GM21367 (cell line): Measurements from ENCODE around the gene CD276.
"Not testable (repeated sequence)": the region's sequence is repeated elsewhere in the genome, so short reads cannot be mapped to it uniquely, and the experiment has no call there.

Experiments
- ATAC-seq: cut with Tn5 transposase; IDR thresholded peaks from one replicate; pipeline ENCODE4 v1.9.1; 2021; ENCODE audit not compliant: unreplicated experiment

CD276 gene

DNA sequence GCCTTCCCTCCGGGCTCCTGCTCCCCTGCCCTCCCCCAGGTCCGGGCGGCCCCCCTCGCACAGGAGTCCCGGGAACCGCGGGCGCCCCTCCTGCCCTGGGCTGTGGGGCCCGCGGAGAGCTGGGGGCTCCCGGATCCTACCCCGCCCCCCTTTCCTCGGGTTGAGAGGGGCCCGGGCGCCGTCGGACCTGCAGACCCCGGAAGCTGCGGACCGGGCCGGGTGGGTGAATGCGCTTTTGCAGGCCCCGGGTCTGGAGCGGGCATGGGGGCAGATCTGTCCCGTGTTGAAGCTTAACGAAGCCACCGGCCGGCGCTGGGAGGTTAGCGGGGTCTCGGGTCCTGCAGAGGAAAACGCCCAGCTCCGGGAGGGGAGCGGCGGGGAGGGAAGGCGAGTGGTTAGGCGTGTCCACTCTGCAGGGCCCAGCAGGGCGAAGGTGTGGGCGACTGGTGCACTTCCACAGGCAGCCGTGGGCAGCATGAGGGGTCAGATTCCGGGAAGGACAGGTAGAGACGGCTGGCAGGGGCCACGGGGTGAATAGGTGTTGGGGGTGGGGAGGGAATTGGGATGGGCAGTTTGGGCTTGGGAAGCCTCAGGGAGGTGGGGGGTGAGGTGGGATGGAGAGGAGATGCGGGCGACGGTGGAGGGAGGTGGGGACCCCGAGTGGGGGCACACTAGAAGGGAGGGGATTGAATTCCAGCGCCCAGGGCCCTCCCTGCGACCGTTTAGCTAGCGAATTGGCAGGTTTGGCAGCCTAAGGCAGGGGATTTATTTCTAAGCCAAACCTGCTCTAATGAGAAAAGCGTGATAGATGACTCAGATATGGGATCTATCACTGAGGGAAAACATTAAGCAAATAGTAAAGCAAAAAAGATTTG, 635 bp downstream of the CD276 start:
- ATAC-seq = no peak

DNA sequence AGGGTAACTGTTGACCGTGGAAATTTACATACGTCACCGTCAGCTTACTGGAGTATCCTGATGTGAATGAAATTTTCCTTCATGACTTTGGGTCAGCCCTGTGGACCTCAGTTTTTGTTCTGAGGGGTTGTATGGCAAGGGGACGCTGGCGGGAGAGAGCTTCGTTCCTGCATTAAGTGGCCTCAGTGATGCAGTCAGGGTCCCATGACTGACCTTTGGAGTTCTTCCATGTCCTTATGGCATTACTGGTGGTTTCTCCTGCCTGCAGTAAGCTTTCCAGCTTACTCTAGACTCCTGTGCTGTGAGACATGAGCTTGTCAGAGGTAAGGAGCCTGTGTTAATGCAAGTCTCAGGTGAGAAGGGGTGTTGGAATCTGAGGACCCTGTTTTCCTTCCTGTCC, 1.8 kb downstream of the CD276 start:
- ATAC-seq = no peak

DNA sequence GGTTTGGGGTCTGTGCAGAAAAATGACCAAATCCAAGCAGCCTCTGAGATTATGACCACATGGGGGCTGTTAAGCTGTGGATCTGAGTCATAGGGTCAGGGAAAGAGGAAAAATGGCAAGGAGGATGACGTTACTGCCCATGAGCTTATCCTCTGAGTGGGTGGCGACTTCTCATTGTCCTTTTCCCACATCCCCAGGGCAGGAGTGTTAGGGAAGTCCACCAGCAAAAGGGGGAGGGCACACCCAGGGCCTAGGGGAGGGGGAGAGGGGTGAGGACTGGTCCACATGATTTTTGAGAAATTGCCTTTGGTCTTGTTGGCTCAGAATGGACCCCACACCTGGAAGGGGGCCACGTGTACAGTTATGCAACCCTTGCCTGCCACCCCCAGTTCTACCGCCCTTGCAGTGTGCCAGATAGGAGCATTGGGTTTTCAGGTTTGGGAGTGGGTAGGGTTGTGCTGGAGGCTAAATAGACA, 2.6 kb downstream of the CD276 start:
- ATAC-seq = no peak

DNA sequence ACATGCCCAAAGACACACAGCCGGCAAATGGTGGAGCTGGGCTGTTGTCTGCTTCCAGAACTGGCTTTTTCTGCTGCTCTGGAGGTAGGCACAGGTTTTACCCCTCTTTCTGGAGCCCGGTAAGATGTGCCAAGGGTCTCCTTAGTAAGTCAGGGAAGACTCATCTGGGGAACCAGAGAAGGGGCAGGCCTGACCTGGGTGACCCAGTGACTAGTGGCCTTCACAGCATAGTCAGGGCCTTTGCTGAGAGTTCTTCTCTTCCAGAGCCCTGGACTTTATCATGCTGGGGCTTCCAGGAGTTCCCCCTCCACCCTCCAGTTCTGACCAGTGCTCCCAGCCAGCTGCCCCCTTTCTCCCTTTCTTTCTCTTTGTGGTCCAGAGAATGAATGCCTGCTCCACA, 3.2 kb downstream of the CD276 start:
- ATAC-seq = no peak

DNA sequence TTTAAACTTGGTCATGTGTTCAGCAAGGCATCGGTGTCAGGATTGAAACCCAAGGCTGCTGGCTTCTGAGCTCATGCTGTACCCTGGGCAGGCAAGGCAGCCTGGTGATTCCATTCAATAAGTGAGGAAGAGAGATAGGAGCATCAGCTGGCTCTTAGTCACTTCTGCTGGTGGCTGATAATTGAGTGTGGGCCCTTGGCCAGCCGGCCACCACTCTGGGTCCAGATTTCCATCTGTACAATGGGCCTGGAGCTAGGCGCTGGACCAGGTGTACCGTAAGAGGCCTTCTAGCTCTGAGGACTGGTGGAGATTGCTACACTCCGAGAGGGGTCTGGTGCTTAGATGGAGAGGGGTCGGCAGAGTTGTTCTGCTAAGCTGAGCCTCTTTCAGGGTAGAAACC, 4.3 kb downstream of the CD276 start:
- no peak for ATAC-seq

DNA sequence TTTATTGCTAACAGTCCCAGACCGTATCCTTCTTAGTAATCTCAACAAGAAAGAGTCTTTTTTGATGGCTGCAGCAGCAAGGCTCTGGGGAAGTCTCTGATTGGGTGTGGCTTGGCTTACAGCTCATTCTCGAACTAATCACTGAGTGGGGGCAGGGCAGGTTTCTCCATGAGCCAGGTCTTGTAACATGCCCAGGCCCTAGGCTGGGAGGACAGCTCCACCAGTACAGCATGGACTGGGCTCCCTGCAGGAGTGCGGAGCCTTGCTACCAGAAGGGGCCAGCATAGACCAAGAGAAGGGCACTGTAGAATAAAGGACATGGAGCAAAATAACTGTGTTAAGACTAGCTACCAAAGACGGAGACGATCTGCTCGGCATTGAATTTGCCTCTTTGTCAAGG, 7.2 kb downstream of the CD276 start:
- no peak for ATAC-seq

DNA sequence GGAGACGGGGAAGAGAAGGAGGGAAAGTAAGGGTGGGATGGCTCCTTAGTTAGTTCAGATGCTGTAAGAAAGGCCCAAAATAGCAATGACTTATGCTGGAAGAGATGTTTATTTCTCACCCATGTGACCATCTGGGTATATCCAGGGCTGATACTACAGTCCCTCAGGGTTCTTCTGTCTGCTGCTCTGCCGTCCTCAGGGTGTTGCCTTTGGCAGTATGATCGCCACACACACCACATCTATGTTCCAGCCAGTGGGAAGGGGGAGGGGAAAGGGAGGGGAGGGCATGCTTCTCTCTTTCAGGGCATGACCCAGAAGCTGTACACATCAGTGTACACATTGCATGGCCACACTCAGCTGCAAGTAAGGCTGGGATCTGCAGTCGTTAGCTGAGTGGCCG, 10.2 kb downstream of the CD276 start:
- ATAC-seq = no peak

DNA sequence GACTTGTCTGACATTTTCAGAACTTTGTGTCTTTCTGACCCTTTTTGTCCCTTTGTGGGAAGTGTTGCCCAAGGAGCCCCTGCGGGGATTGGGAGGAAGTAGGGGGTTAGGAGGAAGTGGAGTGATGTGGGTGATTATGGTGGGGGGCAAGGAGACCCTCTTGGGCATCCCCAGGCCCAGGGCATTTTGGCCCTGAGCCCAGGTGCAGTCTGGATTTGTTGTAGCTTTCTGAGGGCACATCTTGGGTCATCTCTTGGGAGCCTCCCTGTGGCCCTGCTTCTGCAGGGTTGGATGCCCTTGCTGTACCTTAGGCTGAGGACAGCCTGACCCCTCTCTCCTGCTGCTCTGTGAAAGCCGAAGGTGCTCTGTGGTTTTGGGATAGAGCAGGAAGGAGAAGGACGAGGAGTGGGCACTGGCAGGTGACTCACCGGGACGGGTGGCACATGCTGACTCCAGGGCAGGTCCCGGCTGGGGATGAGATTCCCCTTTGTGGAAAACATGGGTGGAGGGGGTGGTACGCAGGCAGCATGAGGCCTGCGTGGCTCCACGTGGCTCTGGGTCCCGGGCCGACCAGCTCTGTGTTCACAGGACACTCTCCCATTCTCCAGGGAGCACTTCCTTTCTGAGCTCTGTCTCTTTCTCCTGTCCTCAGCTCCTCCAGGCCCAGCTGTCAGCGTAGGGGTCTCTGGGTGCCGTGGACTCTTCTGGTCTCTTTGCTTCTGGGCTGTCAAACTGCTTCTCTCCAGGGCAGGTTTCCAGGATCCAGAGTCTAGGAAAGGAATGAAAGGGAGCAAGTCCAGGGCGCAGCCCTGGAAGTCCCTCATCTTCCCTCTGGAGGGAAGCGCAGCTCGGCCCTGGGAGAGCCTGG, 11.8 kb downstream of the CD276 start:
- no peak for ATAC-seq

DNA sequence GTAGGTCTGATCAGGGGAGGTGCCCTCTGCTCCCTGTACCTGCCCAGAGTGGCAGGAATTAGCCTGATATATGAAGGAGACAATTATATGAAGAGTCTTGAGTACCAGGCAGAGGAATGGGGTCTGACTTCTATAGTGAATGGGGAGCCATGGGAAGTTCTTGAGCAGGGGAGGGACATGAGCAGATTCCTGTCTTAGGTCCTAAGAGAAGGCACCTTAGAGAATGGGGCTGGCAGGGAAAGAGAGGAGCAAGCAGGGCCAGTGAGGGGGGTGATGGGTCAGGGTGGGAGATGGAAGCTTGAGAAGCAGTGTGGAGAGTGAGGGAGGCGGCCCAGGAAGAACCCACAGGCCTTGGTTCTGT, 12.4 kb downstream of the CD276 start:
- ATAC-seq = no peak

DNA sequence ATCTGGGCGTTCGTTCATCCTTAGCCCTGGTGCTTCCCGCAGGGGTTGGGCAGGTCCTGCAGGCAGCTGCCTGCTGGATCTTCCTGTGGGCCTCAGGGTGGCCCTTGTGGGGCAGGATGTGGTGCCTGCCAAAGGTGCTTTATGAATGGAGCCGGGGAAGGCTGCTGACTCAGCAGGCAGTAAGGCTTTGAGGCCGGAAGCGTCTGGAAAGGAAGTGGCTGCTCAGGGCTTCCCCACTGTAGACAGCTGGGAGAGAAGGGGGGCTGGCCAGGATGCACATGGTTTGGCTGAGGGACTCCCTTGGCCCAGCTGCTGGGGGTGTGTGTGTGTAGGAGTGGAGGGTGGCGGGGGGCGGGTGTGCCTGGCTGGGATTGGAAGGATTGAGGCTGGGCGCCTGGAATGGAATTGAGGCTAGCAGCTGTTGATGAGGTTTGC, 12.9 kb downstream of the CD276 start:
- ATAC-seq = peak; percentile 65

DNA sequence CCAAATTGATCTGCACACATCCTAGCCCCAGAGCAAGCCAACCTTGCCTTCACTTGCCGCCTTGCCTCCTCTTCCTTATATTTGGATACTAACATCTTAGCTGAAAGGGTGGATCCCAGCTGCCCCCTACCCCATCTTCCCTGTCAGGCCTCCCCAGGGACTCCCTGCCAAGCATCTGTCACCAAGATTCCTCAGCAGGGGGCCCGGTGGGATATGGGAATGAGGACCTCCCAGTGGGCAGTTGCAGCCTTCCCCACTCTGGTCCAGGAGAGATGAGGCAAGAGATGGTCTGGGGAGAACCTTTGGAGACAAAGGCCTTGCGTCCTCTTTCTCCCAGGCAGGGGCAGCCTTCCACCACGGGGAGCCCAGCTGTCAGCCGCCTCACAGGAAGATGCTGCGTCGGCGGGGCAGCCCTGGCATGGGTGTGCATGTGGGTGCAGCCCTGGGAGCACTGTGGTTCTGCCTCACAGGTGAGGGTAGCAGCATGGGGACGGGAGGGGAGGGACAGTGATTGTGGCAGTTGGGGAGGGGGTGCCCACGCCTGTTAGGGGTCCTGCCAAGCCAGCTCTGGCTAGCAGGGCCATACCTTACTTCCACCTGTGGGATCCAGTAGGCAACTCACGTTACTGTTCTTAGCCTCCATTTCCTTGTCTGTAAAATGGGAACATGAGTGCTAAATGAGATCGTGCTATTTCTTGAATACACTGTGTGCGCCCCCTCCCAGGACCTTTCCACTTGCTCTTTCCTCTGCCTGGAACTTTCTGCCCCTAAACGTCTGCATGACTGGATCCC, 15.3 kb downstream of the CD276 start:
- no peak for ATAC-seq

DNA sequence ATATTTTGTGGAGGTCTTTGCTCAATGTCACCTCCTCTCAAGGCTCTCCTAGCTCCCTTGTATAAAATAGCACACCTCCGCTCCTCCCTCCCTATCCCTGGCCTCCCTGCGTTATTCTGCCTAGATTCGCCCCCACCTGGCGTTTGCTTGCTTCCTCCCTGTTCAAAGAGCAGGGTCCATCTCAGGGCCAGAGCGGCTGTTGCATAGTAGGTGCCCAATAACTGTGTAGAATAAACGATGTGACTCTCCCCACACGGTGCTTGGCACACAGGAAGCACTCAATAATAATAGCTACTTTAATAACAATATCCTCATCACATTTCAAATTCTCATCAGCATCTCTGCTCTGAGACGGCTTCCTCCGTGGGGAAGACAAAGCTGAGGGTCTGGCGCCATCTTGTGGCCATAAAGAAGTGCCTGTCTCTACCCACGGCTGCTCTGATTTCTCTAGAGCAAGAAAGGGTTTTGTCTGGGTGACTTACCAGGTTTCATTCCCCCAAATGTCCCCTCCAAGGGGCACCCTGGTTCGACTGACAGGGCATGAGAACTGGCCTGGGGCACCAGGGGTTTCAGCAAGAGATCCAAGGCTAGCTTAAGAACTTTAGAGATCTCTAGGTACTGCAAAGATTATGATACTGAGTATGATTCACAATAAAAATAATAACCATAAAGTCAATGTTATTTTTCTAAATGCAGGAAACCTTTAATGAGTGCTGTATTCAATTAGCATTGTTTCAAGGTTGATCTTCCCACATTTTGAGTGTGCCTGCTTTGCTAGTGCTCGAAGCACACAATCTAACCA, 16.1 kb downstream of the CD276 start:
- no peak for ATAC-seq

DNA sequence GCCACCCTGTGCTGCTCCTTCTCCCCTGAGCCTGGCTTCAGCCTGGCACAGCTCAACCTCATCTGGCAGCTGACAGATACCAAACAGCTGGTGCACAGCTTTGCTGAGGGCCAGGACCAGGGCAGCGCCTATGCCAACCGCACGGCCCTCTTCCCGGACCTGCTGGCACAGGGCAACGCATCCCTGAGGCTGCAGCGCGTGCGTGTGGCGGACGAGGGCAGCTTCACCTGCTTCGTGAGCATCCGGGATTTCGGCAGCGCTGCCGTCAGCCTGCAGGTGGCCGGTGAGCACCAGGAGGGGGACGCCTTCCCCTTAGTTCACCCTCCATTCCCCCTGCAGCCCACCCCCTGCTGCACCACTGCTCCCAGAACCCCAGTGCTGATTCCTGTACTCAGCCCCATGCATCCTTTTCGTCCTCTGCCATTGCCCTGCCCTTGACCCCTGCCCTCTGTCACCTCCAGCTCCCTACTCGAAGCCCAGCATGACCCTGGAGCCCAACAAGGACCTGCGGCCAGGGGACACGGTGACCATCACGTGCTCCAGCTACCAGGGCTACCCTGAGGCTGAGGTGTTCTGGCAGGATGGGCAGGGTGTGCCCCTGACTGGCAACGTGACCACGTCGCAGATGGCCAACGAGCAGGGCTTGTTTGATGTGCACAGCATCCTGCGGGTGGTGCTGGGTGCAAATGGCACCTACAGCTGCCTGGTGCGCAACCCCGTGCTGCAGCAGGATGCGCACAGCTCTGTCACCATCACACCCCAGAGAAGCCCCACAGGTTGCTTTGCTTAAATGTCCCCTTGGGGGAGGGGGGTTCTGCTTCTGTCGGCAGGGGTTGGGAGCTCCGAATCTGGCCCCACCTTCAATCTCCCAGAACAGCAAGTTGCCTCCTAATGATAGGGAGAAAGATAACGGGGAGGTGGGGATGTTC, 18.4 kb downstream of the CD276 start:
- not testable (repeated sequence) for ATAC-seq

DNA sequence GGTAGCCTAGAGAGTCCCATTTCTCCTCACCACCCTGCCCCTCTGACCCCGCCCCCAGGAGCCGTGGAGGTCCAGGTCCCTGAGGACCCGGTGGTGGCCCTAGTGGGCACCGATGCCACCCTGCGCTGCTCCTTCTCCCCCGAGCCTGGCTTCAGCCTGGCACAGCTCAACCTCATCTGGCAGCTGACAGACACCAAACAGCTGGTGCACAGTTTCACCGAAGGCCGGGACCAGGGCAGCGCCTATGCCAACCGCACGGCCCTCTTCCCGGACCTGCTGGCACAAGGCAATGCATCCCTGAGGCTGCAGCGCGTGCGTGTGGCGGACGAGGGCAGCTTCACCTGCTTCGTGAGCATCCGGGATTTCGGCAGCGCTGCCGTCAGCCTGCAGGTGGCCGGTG, 19.4 kb downstream of the CD276 start:
- ATAC-seq = not testable (repeated sequence)

DNA sequence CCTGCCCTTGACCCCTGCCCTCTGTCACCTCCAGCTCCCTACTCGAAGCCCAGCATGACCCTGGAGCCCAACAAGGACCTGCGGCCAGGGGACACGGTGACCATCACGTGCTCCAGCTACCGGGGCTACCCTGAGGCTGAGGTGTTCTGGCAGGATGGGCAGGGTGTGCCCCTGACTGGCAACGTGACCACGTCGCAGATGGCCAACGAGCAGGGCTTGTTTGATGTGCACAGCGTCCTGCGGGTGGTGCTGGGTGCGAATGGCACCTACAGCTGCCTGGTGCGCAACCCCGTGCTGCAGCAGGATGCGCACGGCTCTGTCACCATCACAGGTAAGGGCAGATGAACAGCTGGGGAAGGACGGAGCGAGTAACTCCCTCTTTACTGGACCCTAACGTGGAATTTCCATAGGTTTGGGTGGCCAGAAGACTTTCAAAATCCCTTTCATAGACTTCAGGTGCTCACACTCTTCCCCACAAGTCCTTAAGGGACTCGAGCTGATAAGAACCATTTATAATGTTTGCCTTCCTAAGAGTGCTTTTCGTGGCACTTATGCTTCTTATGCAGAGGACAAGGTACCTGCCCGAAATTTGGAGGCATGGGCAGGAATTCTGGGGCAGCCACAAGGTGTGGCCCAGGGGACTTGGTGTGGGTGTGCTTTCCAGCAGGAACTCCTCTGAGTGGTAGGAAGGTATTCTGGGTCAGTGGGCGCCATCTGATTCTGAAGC, 20.1 kb downstream of the CD276 start:
- ATAC-seq = not testable (repeated sequence)

DNA sequence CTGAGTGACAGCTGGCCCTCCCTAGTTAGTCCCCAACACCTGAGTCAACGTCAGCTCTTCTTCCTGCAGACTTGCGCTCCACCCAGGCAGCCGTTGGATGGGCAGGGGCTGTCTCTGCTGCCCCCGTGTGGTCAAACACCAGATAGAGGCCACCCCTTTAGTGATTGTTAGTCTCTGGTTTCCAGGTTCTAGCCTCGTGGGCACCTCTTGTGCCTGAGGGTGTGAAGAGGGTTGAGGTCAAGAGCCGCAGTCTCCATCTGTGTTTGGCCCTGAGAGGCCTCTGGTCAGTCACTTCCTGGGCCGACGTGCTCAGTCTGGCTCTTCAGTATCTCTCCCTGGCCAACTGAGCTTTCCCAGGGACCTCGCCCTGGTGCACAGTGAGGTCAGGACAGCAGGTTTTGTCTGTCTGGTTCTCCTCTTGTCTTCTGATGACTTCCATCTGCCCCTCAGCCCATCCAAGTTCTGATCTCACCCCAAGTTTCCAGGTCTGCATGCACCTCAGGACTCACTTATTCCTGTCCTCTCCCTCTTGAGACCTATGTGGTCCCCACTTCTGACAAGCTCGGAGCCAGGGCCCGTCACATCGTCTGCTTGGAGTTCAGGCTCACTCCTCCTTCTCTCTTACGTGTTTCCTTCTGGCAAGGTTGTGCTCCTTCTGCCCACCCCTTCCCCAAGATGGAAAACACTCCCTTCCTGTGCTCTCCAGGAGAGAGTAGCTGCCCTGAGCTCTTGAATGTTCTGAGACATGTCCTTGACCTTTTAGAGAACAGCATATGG, 20.9 kb downstream of the CD276 start:
- ATAC-seq = no peak

DNA sequence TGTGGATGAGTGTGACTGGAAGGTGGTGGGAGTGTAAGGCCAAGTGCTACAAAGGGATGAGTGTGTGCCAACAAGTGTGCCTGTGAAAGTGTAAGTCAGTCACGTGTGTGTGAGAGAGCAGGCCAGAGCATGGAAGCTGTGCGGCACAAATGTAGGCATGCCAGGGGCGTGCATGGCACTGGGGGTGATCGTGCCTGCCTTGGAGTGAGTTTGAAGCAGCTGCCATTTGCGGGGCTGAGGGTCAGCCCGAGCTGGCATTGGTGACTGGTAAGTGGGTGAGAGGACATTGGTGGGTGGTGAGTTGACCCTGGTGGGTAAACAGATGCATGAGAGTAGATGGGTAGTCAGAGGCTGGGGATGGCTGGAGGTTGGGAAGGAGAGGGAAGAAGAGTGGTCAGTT, 24.5 kb downstream of the CD276 start:
- no peak for ATAC-seq

DNA sequence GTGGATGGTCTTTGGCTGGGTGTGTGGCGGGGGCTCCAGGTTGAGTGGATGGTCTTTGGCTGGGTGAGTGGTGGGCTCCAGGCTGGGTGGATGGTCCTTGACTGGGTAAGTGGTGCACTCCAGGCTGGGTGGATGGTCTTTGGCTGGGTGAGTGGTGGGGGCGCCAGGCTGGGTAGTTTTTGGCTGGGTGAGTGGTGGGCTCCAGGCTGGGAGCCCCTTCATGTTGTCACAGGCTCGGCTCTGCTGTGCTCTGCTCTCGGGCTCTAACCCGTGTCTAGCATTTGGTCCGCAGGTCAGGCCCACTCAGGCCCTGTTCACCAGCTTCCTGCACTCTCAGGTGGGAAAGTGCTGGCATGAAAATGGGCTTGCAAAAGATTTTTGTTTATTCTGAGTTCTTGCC, 25.1 kb downstream of the CD276 start:
- no peak for ATAC-seq
